HG03039 (cell line): ENCODE measurements around the gene CRTC2.

Source experiments
- ATAC-seq: cut with Tn5 transposase; IDR thresholded peaks from one replicate; pipeline ENCODE4 v1.9.1; 2021; ENCODE audit warnings: mild to moderate bottlenecking, moderate library complexity; ENCODE audit not compliant: unreplicated experiment

The CRTC2 gene

GRCh38 chr1:153946622-153947241 lies 11.7 kb downstream of the CRTC2 start, which contains the start of gene DENND4B:
Gene DENND4B, minus strand, starts transcription at chr1:153946718. Its CDS starts 2,344 bp downstream, at chr1:153944374.
- peak; percentile 49 for ATAC-seq

GRCh38 chr1:153945795-153946621 lies 12.4 kb downstream of the CRTC2 start:
- peak; percentile 58 for ATAC-seq

GRCh38 chr1:153945131-153945794 lies 13.1 kb downstream of the CRTC2 start:
- no peak for ATAC-seq

GRCh38 chr1:153944827-153945117 lies 13.6 kb downstream of the CRTC2 start:
- no peak for ATAC-seq

- no peak for ATAC-seq
Measured at GRCh38 chr1:153944005-153944826, 14.2 kb downstream of the CRTC2 start.

GRCh38 chr1:153942766-153943549 lies 15.5 kb downstream of the CRTC2 start:
- no peak for ATAC-seq

GRCh38 chr1:153941826-153942725 lies 16.3 kb downstream of the CRTC2 start:
- no peak for ATAC-seq

GRCh38 chr1:153940756-153941155 lies 17.7 kb downstream of the CRTC2 start:
- ATAC-seq, result no peak

- ATAC-seq, result no peak
Measured at GRCh38 chr1:153939476-153939875, 18.9 kb downstream of the CRTC2 start.

GRCh38 chr1:153938996-153939395 lies 19.4 kb downstream of the CRTC2 start:
- ATAC-seq, result no peak

- no peak for ATAC-seq
Measured at GRCh38 chr1:153937331-153937730, 21.1 kb downstream of the CRTC2 start.

- ATAC-seq, result no peak
Measured at GRCh38 chr1:153936011-153936802, 22.2 kb downstream of the CRTC2 start.

GRCh38 chr1:153934746-153935145 lies 23.7 kb downstream of the CRTC2 start:
- no peak for ATAC-seq

- no peak for ATAC-seq
Measured at GRCh38 chr1:153933955-153934354, 24.5 kb downstream of the CRTC2 start.

- no peak for ATAC-seq
Measured at GRCh38 chr1:153933430-153933829, 25.0 kb downstream of the CRTC2 start.

GRCh38 chr1:153932156-153933131 lies 26.0 kb downstream of the CRTC2 start:
- ATAC-seq, result no peak
